ENCODE data around the gene SAP30L. TPM values are rescaled to one million over a fixed set of nuclear protein-coding genes. Genes with fewer than 3 reads are reported as not detected.

Gene SAP30L
- total RNA-seq, 1 donor from 2014 or later: 43.2 TPM

GRCh38 chr5:154406231-154406630, 39.6 kb upstream of the SAP30L start:
- Histone ChIP-seq H3K9me3 (no peaks in the 10 kb centered on the region), H3K27ac (no peak overlapping the region), H3K36me3 (peaks cover 18% of the 10 kb centered on the region), H3K4me1 (peaks cover 4% of the 10 kb centered on the region), H3K4me3 (no peak overlapping the region), H3K27me3 (no peaks in the 10 kb centered on the region)
- DNase-seq (no peak), ATAC-seq (no peak)
- intact Hi-C loops (cut with DNase I): loop anchor here (5.0 to 10.0 kb wide), 2 partner anchors 201 to 334 kb away; no protein-coding TSS in a partner anchor
- TF ChIP-seq, protein P1, sequence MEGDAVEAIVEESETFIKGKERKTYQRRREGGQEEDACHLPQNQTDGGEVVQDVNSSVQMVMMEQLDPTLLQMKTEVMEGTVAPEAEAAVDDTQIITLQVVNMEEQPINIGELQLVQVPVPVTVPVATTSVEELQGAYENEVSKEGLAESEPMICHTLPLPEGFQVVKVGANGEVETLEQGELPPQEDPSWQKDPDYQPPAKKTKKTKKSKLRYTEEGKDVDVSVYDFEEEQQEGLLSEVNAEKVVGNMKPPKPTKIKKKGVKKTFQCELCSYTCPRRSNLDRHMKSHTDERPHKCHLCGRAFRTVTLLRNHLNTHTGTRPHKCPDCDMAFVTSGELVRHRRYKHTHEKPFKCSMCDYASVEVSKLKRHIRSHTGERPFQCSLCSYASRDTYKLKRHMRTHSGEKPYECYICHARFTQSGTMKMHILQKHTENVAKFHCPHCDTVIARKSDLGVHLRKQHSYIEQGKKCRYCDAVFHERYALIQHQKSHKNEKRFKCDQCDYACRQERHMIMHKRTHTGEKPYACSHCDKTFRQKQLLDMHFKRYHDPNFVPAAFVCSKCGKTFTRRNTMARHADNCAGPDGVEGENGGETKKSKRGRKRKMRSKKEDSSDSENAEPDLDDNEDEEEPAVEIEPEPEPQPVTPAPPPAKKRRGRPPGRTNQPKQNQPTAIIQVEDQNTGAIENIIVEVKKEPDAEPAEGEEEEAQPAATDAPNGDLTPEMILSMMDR (IDR thresholded peaks at IDR 0.05): no peak

DNA sequence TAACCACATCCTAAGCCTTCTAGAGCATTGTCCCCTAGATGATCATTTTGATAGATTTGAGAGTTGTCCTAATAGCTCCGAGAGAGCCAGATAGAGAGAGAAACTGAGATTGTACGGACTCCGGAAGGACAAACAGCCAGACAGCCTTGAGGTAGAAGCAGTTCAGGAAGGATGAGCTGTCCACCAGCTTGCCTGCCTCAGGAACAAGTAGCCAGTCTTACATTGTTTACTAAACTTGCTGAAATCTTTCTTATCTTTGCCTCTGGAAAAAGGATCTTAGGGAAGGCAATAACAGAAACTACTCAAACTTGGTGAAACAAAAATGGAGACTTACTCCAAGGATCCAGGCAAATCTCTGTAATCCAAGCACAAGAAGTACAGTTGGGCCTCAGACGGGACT, 39.0 kb upstream of the SAP30L start:
- TF ChIP-seq, protein P1 (IDR thresholded peaks at IDR 0.05): no peak
- H3K4me3 ChIP-seq: no peak overlapping the region
- no peak overlapping the region for H3K27ac ChIP-seq
- peaks cover 4% of the 10 kb centered on the region for H3K4me1 ChIP-seq
- peaks cover 23% of the 10 kb centered on the region for H3K36me3 ChIP-seq
- ATAC-seq: no peak
- no peaks in the 10 kb centered on the region for H3K9me3 ChIP-seq
- intact Hi-C loops (cut with DNase I): loop anchor here (5.0 to 10.0 kb wide), 2 partner anchors 202 to 335 kb away; no protein-coding TSS in a partner anchor
- H3K27me3 ChIP-seq: no peaks in the 10 kb centered on the region
- no peak for DNase-seq

DNA sequence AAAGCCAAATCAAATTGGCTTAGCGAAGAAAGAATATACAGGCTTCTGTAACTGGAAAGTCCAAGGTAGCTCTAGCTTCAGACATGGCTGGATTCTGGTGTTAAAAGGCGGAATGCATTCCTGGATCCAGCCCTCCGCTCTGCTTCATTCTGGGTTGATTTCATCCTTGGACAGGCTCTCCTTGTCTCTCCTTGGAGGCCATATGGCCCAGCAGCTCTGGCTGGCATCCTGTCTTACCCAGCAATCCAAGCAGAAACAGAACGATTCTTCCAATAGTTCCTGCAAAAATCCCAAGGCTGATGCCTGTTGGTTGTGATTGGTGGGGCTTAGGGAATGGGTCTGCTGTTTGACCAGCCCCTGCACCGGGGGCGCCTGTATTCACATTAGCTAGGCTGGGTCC, 37.0 kb upstream of the SAP30L start:
- Histone ChIP-seq H3K27ac (no peak overlapping the region), H3K9me3 (no peaks in the 10 kb centered on the region), H3K4me1 (peaks cover 4% of the 10 kb centered on the region), H3K27me3 (no peaks in the 10 kb centered on the region), H3K4me3 (no peak overlapping the region), H3K36me3 (peaks cover 36% of the 10 kb centered on the region)
- TF ChIP-seq, protein P1 (IDR thresholded peaks at IDR 0.05): no peak
- ATAC-seq (no peak), DNase-seq (no peak)
- intact Hi-C loops (cut with DNase I): loop anchor here (5.0 to 10.0 kb wide), 2 partner anchors 204 to 337 kb away; no protein-coding TSS in a partner anchor

GRCh38 chr5:154409230-154409840, 36.5 kb upstream of the SAP30L start:
- H3K4me3 ChIP-seq: no peak overlapping the region
- TF ChIP-seq, protein P1 (IDR thresholded peaks at IDR 0.05): no peak
- intact Hi-C loops (cut with DNase I): loop anchor here (5.0 to 10.0 kb wide), 2 partner anchors 205 to 337 kb away; no protein-coding TSS in a partner anchor

GRCh38 chr5:154410008-154410407, 35.8 kb upstream of the SAP30L start:
- Histone ChIP-seq H3K36me3 (peaks cover 44% of the 10 kb centered on the region), H3K27me3 (no peaks in the 10 kb centered on the region), H3K27ac (no peak overlapping the region), H3K4me1 (peaks cover under 1% of the 10 kb centered on the region), H3K9me3 (no peaks in the 10 kb centered on the region), H3K4me3 (no peak overlapping the region)
- intact Hi-C loops (cut with DNase I): no loop called here
- DNase-seq (no peak), ATAC-seq (no peak)
- TF ChIP-seq, protein P1 (IDR thresholded peaks at IDR 0.05): no peak

More at GRCh38 chr5:154409230-154409840, 36.5 kb upstream of the SAP30L start:
- ATAC-seq: no peak
- H3K27ac ChIP-seq: no peak overlapping the region
- H3K4me1 ChIP-seq: peaks cover 4% of the 10 kb centered on the region
- no peak for DNase-seq
- H3K27me3 ChIP-seq: no peaks in the 10 kb centered on the region
- H3K9me3 ChIP-seq: no peaks in the 10 kb centered on the region
- peaks cover 41% of the 10 kb centered on the region for H3K36me3 ChIP-seq

All from upper lobe of right lung (tissue), 1 donor.